ENCODE data around the gene MOXD1.

Gene MOXD1

DNA sequence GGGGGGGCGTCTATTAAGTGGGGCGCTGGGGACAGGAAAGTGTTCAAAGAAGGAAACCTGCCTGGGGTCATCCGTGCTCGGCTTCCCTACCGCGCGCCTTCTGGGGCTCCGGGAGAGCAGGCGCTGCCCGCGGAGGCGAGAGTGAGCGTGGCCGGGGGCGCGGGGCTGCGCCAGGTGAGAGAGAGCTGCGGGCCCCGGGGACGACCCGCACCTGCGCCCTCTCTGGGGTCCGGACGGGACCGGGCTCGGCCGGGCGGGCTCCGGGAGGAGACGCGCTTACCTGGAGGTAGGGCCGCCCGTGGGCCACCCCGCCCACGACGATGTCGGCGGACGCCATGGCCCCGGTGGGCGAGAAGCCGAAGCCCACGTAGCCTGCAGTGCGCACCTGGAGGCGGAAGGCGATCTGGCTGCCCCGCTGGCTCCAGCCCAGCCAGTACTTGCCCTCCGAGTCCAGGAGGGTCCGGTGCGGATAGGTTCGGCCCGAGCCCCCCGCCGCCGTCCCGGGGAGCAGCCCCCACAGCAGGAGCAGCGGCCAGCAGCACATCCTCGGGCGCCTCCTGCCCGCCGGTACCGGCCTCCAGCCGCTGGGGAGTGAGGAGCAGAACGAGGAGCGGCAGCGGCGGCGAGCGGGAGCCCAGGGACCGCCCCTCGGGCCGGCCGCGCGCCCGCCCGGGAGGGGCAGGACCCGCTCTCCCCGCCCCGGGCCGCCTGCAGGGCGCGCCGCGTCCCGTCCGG is at the start of gene MOXD1:
MOXD1 (minus strand) TSS at position 593 of the 735 bp plus-strand sequence; CDS start at position 544, 49 bp downstream.
- DNase-seq: peak in 1 of 2 experiments; percentile 43

DNA sequence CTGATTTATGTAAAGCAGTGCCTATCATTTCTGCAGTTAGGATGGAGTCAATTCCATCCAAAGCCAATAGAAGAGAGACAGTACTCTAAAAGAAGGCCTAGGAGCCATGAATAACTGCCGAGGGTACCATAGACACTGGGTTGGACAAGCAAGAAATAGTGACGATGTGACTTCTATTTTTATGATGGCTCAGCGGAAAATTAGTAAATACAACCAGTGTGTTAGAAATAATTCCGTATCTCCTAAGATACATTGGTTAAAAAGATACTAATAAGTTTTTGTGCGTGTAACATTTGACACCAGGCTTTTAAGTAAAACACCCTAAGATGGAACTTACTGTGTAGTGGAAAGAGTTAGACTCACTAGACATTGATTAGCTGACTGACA is 45.6 kb upstream of the MOXD1 start:
- no peak for DNase-seq

DNA sequence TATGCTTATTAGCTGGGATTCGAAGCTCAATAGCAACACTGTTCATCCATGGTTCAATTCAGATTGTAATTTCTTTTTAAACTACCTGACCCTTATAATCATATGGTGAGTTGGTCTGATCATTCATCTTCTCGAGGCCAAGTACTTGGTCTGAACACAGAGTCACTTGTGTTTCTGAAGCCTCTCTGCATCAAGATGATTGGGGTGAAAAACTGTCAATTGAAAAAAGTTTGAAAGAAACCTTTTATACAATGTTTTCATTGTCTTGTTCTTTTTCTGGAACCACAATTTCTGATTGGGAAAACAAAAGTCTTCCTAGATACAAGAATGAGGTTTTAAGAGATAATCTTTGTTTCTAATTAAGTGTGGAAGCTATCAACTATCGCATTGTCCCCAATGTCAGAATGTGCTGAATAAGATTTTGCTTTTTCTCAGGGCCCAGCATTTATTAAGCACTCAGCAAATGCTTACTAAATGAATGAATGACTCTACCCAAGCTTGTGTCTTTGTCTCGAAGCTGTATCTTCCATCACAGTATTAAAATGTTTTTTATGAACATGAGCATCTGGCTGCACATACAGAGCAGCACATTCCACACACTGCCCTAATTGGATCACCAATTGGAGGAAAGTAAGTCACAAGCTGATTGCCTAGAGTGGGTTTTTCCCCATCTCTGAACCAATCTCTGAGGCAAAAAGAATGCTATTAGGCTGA is 45.0 kb upstream of the MOXD1 start:
- DNase-seq: no peak

DNA sequence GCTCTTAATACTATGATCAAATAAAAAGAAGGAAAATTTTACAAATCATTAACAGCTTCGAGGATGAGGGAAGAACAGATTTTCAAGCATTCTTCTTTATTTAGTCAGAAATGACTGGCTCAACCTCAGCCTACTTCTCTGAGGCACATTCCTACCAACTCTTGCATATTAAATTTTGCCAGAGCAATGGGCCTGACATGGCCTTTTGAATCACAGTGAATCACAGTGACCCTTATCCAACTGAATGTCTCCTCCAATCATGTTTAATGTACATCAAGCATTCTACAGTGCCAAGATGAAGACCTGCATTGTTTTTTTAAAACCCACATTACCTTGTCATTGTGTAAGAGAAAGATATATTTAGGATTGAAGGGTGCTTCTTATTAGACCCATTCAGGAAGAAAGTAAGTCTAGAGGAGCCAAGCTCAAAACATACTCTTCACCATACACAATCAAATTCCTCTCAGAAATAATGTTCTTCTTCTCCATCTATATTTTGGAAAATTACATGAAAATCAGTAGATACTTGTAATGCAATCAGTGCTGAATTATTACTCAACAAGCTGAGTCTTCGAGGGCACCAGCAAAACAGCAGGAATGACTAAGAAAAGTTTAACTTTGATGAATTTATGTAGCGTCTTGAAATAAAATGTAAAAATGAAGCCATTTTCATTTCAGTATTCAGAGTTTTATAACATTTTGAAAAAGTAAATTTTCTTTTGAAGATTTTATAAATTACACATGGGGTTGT is 44.1 kb upstream of the MOXD1 start:
- no peak for DNase-seq

DNA sequence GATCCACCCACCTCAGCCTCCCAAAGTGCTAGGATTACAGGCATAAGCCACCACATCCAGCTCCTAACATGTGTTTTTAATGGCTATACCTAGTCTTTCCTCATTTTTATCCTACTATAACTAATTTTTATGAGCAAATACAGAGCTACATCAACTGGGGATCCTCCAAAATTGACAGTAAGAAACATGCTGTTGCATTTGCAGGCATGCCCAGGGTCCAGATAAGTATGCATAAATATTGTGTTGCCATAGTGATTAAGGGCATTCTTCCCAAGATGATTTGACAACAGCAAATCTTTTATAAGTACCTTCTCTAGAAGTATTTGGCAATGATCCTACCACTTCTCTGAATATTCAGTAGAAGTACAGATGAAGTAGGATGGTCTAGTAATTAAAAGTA is 41.9 kb upstream of the MOXD1 start:
- DNase-seq: no peak

DNA sequence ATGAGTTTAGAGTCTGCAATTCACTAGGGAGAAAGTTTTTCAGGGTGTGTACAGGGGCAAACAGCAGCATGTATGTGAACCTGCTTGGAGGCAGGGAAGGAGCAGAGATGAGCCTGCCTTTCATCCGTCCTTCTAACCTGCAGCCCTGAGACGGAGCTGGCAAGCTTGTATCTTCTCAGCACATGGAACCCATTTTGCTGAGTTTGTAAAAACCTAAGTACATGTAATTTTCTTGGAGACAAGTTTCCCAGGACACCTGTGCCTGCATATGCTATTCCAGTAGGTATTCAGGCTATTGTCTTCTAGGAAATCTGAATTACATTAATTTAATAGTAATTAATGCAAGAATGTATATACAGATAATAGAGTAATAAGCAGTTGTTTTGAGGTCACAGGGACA is 28.8 kb upstream of the MOXD1 start:
- DNase-seq: no peak

DNA sequence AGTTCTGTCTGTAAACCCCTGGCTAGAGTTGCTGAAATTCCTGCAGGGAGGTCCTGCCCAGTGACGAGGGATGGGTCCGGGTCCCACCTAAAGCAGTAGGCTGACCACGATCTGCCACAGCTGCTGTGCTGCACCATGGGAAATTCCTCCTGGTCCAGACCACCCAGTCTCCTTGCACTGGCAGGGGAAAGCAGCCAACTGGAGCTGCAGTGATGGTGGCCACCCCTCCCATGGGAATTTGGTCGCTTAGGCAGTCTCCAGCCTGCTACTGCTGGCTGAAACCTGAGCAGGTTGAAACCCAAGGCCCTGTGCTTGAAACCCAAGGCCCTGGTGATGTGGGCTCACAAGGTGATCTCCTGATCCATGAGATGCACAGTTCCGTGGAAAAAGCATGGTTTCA is 23.9 kb upstream of the MOXD1 start:
- DNase-seq: no peak

DNA sequence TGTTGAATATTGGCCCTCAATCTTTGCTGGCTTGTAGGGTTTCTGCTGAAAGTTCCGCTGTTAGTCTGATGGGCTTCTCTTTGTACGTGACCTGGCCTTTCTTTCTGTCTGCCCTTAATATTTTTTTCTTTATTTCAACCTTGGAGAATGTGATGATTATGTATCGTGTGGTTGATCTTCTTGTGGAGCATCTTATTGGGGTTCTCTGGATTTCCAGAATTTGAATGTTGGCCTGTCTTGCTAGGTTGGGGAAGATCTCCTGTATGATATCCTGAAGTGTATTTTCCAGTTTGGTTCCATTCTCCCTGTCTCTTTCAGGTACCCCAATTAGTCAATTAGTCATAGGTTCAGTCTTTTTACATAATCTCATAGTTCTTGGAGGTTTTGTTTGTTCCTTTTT is 22.6 kb upstream of the MOXD1 start:
- no peak for DNase-seq

DNA sequence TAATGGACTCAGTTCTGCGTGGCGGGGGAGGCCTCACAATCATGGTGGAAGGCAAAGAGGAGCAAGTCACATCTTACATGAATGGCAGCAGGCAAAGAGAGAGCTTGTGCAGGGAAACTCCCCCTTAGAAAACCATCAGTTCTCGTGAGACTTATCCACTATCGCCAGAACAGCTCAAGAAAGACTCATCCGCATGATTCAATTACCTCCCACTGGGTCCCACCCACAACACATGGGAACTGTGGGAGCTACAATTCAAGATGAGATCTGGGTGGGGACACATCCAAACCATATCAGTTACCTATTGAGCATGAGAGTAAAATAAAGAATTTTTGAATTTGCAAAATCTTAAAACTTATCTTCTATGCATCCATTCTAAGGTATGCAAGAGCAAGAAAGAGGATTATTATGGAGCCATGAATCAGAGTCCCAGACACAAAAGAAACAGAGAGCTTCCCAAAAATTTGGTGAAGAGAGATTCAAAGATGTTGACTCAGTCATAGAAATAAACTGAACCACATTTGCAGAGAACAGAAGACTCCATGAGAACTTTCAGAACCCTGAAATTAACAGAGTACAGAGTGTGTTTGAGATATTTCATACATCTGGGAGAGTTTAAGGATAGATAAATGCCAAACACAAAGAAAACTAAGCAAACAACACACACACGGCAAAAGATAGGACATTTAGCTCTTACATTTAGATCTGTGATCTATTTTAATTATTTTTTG is 17.1 kb upstream of the MOXD1 start:
- no peak for DNase-seq

DNA sequence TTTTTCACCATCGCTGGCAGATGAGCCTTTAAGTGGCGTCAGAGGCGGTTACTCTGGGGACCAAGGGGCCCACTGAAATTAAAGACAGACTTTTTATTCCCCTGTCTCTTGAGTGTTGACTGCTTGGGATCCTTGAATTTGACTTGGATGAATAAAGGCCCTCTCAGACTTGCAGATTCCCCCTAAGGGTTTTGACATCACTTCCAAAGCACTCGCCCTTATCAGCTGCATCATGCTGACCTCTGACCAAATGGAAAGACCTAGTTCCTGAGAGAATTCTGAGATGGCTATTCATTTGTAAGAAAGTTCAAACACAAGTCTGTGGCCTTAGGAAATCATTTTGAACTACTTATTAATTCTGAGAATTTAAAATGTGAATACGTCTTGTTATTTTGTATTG is 13.5 kb upstream of the MOXD1 start:
- DNase-seq: no peak

DNA sequence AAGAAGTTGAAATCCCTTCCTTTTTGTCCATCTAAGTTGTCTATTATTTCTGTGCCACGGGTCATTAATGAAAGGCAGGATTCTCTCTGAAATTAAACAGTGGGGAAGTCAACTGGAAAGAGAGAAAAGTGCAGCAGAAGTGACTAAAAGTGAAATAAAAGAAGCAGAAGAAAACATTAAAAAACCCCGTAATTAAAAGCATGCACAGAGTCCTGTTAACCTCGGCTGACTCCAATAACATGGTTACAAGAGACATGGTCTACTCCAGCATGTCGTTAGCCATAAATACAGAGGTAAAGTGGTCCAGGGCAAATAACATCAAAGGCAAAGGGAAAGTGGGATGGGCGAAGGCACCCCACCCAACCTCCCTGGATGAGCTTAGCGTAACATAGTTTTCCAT is 13.0 kb upstream of the MOXD1 start:
- no peak for DNase-seq

DNA sequence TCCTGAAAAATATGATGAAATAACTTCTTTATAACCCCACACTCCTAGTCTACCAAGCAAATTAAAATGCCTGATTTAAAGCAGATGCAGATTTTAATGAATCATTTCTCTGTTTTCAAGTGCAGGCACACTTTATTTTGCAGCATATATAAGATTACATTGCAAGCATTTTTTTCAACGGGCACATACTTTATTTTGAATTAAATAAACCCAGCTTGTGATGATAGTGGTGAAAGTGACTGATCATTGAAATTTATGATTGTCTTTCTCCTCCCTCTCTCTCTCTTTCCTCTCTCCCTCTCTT is 12.2 kb upstream of the MOXD1 start:
- no peak for DNase-seq

DNA sequence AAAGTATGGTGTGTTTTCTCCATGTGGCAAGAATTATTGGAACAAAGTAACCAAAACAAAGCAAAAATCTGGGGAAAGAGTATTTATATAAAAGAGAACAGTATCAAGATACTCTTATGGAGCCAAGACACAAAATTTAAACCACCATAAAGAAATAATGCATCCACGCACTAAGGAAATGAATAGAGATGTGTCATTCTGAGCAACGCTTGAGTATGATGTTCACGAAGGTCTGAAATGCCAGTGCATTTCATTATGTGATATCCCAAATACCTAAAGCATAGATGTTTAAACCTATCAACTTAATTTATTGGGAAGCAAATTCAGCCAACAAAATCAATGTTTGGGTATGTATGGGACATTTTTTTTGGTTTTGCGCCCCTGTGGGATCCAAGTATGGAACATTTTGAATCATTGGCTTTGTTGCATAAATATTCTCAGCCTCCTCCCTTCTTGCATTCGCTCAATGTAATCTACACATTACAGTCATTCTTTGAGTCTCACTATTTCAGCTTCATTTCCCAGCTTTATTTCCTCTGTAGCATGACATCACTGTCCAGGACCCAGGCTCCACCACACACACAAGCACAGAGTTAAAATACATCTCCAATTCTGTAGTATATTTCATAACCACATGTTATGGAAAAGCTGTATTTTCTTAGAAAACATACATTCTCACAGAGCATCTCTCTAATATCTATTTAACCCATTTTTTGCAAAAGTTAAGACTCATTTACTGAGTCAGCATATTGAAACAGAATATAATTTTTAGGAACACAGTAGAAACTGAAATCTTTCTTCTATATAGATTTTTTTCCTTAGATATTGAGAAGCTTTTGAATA is 11.6 kb upstream of the MOXD1 start:
- no peak for DNase-seq

DNA sequence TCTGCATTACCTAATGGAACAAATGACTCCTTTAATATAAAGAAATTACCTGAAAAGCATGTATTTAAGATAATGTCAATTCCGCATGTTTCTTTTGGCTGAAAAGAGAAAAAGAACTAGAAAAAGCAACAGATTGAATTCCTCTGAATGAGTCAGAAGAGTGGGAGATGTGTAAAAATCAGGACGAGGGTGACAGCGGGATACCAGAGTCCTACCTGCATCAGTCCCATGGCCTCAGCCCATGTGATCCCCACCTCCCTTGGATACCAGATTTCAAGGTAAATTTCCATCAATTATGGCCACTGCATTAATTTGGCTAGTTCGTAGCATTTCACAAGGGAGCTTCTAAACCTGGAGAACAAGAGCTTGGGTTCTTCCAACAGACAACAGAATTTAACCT is 10.0 kb upstream of the MOXD1 start:
- no peak for DNase-seq

DNA sequence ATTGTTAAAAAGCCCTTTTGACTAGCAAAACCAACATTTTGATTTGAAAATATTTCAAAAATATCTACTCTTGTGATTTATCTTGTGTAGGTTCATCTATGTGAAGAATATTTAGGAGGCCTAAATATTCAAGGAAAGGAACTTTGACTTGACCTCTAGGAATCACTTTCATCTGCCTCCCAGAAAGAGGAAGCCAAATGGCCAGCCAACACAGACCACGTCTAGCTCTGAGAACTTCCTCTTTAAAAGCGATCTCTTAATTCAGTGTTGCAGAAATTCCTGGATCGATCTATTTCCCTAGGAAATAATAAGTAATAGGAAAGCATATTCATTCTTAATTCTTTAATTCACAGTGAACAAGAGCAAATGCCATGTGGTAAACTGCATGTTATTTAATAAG is 9.6 kb upstream of the MOXD1 start:
- no peak for DNase-seq

DNA sequence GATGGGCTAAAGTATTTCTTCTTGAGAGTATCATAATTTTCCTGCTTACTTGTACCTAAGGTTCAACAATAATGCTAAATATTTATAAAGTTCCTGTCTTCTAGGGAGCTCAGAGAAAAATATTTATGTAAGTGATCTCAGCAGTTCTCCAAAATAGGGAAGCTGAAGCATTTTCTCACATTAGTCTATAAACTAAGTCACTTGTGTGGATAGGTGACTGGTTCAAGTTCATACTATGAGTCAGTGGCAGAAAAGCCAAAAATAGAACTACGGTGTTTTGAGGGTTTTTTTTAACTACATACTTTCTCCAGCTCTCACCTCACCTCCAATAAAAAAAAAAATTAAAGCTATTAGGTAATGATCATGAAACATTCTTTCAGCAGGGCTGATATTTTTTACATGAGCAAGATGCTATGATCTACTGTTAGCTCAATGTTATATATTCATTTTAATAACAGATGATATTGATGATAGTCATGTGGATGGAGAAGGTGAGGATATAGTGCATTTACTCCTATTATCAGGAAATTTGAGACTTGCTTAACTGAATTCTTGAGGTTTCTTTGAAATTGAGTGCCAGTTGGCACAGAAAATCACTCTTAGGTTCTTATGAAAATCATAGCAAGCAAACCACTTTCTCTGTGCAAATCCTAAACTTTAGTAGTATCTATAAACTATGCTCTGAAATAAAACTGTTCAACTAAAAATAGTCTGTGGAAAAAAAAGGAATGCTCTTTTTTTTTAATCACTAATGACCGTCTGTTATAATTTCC is 4.1 kb upstream of the MOXD1 start:
- DNase-seq: no peak

DNA sequence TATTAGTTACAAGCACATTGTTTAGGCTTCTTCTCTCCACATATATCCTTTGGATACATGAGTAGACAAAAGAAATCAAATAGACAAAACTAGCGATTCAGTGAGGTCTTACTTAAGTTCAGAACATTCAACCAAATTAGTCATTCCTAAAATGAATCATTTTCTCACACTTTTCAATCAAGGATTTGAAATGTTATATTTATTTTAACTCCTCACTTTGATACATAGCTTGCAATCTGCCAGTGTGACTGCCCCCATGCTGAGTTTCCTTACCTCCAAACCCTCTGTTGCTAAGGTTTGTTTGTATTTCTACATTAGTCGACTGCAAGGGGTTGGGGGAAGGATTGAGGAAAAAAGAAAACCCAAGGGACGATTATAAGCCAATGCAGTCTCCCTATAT is 3.5 kb upstream of the MOXD1 start:
- no peak for DNase-seq

DNA sequence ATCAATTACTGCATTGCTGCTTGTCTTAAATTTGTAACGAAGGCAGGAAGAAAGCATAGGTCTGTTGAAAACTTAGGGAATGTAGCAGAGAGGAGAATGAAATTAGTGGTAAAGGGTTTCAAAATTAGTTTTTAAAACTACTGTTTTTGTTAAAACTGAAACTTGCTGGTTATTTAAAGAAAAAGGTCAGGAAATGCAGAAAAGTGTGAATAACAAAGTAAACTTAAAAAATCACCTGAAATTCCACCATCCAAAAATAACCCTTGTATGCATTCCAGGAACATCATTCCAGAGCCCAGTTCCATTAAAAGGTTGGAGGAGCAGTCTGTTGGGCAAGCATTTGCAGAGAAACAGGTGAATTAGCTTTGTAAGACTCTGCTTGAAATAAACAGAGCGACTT is 3.1 kb upstream of the MOXD1 start:
- DNase-seq: no peak

DNA sequence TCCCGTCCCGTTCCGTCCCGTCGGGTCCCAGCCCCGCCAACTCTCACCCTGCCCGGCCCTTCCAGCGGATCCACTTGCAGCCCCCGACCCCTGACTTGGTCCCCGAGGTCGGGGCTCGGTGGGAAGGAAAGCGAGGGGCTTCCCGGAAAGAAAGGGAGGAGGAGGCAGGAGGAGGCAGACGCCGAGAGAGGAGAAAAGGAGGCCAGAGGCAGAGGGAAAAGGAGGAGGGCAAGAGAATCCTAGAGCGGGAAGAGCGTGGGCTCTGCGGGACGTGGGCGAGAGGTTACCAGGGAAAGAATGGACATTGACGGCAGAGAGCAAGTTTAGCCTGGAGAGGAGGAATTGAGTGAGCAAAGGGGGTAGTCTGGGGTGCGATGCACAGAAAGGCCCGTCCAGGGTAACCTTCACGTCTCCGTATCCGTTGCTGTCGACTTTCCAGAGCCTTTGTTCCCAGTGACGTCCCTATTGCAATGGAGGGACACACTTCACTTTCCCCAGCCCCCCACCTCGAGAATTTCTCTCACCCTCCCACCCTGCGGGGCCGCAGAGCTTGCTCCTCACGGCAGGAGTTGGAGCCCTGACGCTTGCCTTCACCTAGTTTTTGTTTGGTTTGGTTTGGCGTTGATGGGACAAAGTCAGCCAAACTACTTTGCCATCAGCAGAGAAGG is 477 bp upstream of the MOXD1 start:
- no peak for DNase-seq

DNA sequence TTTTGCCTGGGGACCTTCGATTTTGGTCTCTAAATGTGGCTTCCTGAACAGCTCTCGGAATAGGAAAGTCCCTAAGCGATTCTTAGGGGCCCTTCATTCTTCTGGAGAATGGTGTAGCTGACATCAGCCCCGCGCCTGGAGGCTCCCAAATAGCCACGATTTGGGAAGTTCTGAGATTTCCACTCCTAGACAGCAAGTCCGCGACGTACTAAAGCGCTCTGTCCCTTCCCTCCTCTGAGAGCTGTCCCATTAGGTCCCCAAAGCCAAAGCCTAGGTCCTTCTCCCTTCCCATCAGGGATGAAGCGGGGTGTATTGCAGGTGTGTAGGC is 756 bp downstream of the MOXD1 start:
- DNase-seq: no peak

DNA sequence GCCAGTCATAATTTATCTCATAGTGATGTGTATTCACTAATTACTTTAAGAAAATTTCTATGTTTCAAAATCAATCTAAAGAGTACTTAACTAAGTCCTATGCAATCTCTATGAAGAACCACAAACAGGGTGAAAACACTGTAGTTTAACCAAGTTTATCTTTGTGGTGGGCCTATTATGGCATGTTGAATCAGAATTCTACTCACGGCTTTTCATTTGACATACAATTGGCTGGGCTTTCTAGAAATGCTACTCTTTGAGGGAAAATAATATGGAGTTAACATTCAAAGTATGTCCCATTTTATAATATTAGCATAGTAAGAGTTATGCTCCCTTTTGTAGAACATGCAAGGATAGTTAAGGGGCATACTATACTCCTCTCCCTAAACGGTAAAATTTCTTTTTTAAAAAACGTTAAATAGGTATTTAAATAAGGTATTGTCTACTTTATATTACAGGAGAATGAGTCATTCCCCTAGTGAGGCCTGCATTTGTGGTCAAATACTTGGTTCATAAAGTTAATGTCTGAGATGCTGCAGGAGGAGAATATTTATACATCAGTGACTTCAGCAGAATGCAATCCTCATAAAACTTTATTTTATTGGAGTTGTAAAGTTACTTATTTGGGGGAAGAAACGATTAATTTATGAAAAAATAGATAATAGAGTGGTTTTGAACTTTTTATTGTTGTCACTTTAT is 1.8 kb downstream of the MOXD1 start:
- no peak for DNase-seq
